HG03432 (cell line): Measurements from ENCODE around the gene SUCLG2.

Experiments
- ATAC-seq: cut with Tn5 transposase; IDR thresholded peaks from one replicate; pipeline ENCODE4 v1.9.1; 2021; ENCODE audit warnings: mild to moderate bottlenecking, moderate library complexity; ENCODE audit not compliant: unreplicated experiment

Gene SUCLG2

GRCh38 chr3:67401921-67402320 is 252.5 kb downstream of the SUCLG2 start:
- ATAC-seq: no peak

- ATAC-seq: no peak
These were observed 253.9 kb downstream of the SUCLG2 start for GRCh38 chr3:67400476-67400875.

GRCh38 chr3:67389176-67389575 is 265.2 kb downstream of the SUCLG2 start:
- peak; percentile 95 for ATAC-seq

- no peak for ATAC-seq
These were observed 265.7 kb downstream of the SUCLG2 start for GRCh38 chr3:67388738-67389137.

- ATAC-seq: no peak
These were observed 268.0 kb downstream of the SUCLG2 start for GRCh38 chr3:67386451-67386850.

GRCh38 chr3:67384760-67385397 is 269.5 kb downstream of the SUCLG2 start:
- peak; percentile 37 for ATAC-seq

- no peak for ATAC-seq
These were observed 270.4 kb downstream of the SUCLG2 start for GRCh38 chr3:67384016-67384415.

GRCh38 chr3:67383379-67383778 is 271.0 kb downstream of the SUCLG2 start:
- ATAC-seq: no peak

- no peak for ATAC-seq
These were observed 271.9 kb downstream of the SUCLG2 start for GRCh38 chr3:67382536-67382935.

- no peak for ATAC-seq
These were observed 272.6 kb downstream of the SUCLG2 start for GRCh38 chr3:67381667-67382272.

- ATAC-seq: no peak
These were observed 274.3 kb downstream of the SUCLG2 start for GRCh38 chr3:67380118-67380517.

GRCh38 chr3:67377299-67377698 is 277.1 kb downstream of the SUCLG2 start:
- no peak for ATAC-seq

GRCh38 chr3:67376416-67376815 is 278.0 kb downstream of the SUCLG2 start:
- no peak for ATAC-seq

GRCh38 chr3:67375976-67376375 is 278.4 kb downstream of the SUCLG2 start:
- ATAC-seq: no peak

- ATAC-seq: no peak
These were observed 291.7 kb downstream of the SUCLG2 start for GRCh38 chr3:67362686-67363085.

- ATAC-seq: no peak
These were observed 292.6 kb downstream of the SUCLG2 start for GRCh38 chr3:67361770-67362169.

GRCh38 chr3:67361323-67361722 is 293.1 kb downstream of the SUCLG2 start:
- ATAC-seq: no peak

- peak; percentile 73 for ATAC-seq
These were observed 296.6 kb downstream of the SUCLG2 start for GRCh38 chr3:67357610-67358458.

GRCh38 chr3:67349551-67350174 is 304.7 kb downstream of the SUCLG2 start:
- peak; percentile 97 for ATAC-seq

GRCh38 chr3:67346081-67346480 is 308.3 kb downstream of the SUCLG2 start:
- ATAC-seq: no peak

GRCh38 chr3:67335813-67336212 is 318.6 kb downstream of the SUCLG2 start:
- ATAC-seq: no peak
